Heart left ventricle (tissue), 16 donors: ENCODE data around the gene CRYBB1. TPM values are rescaled to one million over a fixed set of nuclear protein-coding genes. Genes with fewer than 3 reads are reported as not detected.

Experiments used
- ATAC-seq, 4 donors: fragments of 200-7000 bp; cut with Tn5 transposase; one replicate each; pipeline ENCODE4 v1.9.1; 2020 to 2022; ENCODE audit warnings: moderate library complexity in 4 of 4, mild to moderate bottlenecking in 3 of 4, moderate number of reproducible peaks in 1 of 4
- DNase-seq, 5 donors: peaks; one replicate each; pipeline ENCODE4 v3.0.0-alpha.2; 2020
- H3K27ac ChIP-seq, 12 donors: fragments of 200-600 bp; sonication (generic) in 4 of 12; one replicate each; pipeline versions ENCODE4 v1.5.0 to v1.8.0; 2016 to 2022; ENCODE audit warnings: mild to moderate bottlenecking in 2 of 12
- H3K27me3 ChIP-seq, 9 donors: fragments of 200-600 bp; sonication (generic) in 2 of 9; one replicate each; pipeline versions ENCODE4 v1.5.1 to v1.8.0; 2016 to 2022; ENCODE audit warnings: mild to moderate bottlenecking in 3 of 9
- H3K36me3 ChIP-seq, 9 donors: fragments of 200-600 bp; sonication (generic) in 2 of 9; one replicate each; pipeline versions ENCODE4 v1.5.0 to v1.8.0; 2018 to 2022; ENCODE audit warnings: mild to moderate bottlenecking in 2 of 9
- H3K4me1 ChIP-seq, 12 donors: fragments of 200-600 bp; sonication (generic) in 4 of 12; one replicate each; pipeline versions ENCODE4 v1.5.0 to v1.8.0; 2016 to 2022; ENCODE audit warnings: mild to moderate bottlenecking in 3 of 12
- H3K4me3 ChIP-seq, 12 donors: fragments of 200-600 bp; sonication (generic) in 4 of 12; one replicate each; pipeline versions ENCODE4 v1.5.0 to v1.8.0; 2017 to 2022; ENCODE audit warnings: mild to moderate bottlenecking in 9 of 12, moderate library complexity in 4 of 12
- H3K9me3 ChIP-seq, 12 donors: fragments of 200-600 bp; sonication (generic) in 4 of 12; one replicate each; pipeline versions ENCODE4 v1.5.0 to v1.8.0; 2016 to 2022; ENCODE audit warnings: mild to moderate bottlenecking in 1 of 12
- POLR2A ChIP-seq, 2 donors: fragments of 450-650 bp; IDR thresholded peaks; one replicate each; pipeline ENCODE4 v1.6.1; 2017; ENCODE audit warnings: antibody characterized with exemption in 2 of 2, mild to moderate bottlenecking in 2 of 2, moderate library complexity in 2 of 2
- WGBS, 4 donors: extraction: QIAGEN DNeasy Blood & Tissue Kit in 2 of 4; methylation state at CpG; one replicate each; pipeline versions ENCODE4 v1.1.5 to v1.1.7; 2013 to 2018; 5-methylcytosine and 5-hydroxymethylcytosine counted together
- intact Hi-C, 10 donors: fragments of 100-400 bp; cut with DNase I; formaldehyde crosslinking; loops; one replicate each; pipeline versions ENCODE4 v1.11.1 to v1.14.2; 2022
- polyA plus RNA-seq, 2 donors: library from polyadenylated mRNA; stranded (reverse); fragments of 200-250 nt; gene quantifications; one replicate each; pipeline ENCODE4 v1.2.3, GENCODE V29; 2013
- total RNA-seq, 9 donors: library from RNA; depleted of rRNA in 2 of 9; stranded (reverse); fragments of >200 nt in 2 of 9; fragmentation: NEBNext Ultra II Directional in 3 of 9; extraction: Animal tissue kit (Norgen Biotek cat#: 25700) in 3 of 9; gene quantifications; one replicate each; pipeline versions ENCODE4 v1.1.0 to v1.2.4, GENCODE V29; 2016 to 2023
- TF ChIP-seq, protein P1 (sequence below), 12 donors: fragments of 200-600 bp; sonication (generic) in 4 of 12; IDR thresholded peaks; one replicate each; pipeline versions ENCODE4 v1.5.0 to v1.8.0; 2018 to 2022; ENCODE audit warnings: antibody characterized with exemption in 12 of 12, mild to moderate bottlenecking in 5 of 12
- donor health status: ischemic (EF 13 %, LVEDD 7.1; RV severe dilation, severe dysfunction).
- donor health status: healthy with polysubstance abuse.
- donor health status: DM: no; HTN: yes; CAD: no.
- donor health status: DM: no; HTN: no; CAD: no.
- donor health status: ischemic (EF 25% LVEDD 6.9; RV normal size, moderate dysfunction).
- donor health status: ischemic (EF 25% LVEDD 5.7; RV mildly dilated, moderate dysfunction).
- donor health status: healthy.
- donor health status: DM: yes; HTN: yes; CAD: no.
- donor health status: ischemic (EF 35%, LVEDD 5.7; RV mildly dilated, moderate dysfunction).
- donor health status: nonischemic (EF 11% LVEDD 7.7; RV severe dilation, severe dysfunction).
- donor health status: DM: yes; HTN: yes; CAD: no.
- donor health status: PGD.
- donor health status: ischemic (EF 29% LVEDD 5.4; RV normal size, mild dysfunction).
- donor health status: nonischemic (EF 23%, LVEDD 6.1; RV moderate dilation, normal function).

The CRYBB1 gene
- total and polyA plus RNA-seq, 11 donors = 0.19 to 3.2 (median 0.42) TPM; not detected in 3

- Histone ChIP-seq H3K27ac (no peak overlapping the region), H3K4me3 (no peak overlapping the region), H3K27me3 (no peaks in the 10 kb centered on the region), H3K4me1 (peaks cover 0 to 51% (median 17%) of the 10 kb centered on the region in 12 donors), H3K36me3 (peaks cover 0 to 16% (median 0%) of the 10 kb centered on the region in 9 donors), H3K9me3 (no peaks in the 10 kb centered on the region)
- intact Hi-C loops = no loop called here
- 51 to 64% (median 57%) methylated on average over 2 of the region's 2 CpGs for WGBS, 4 donors
- ATAC-seq = no peak
- DNase-seq = no peak
- TF ChIP-seq, protein P1, sequence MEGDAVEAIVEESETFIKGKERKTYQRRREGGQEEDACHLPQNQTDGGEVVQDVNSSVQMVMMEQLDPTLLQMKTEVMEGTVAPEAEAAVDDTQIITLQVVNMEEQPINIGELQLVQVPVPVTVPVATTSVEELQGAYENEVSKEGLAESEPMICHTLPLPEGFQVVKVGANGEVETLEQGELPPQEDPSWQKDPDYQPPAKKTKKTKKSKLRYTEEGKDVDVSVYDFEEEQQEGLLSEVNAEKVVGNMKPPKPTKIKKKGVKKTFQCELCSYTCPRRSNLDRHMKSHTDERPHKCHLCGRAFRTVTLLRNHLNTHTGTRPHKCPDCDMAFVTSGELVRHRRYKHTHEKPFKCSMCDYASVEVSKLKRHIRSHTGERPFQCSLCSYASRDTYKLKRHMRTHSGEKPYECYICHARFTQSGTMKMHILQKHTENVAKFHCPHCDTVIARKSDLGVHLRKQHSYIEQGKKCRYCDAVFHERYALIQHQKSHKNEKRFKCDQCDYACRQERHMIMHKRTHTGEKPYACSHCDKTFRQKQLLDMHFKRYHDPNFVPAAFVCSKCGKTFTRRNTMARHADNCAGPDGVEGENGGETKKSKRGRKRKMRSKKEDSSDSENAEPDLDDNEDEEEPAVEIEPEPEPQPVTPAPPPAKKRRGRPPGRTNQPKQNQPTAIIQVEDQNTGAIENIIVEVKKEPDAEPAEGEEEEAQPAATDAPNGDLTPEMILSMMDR (IDR thresholded peaks at IDR 0.05) = no peak
- TF ChIP-seq POLR2A (IDR thresholded peaks at IDR 0.05) = no peak
Observed at GRCh38 chr22:26567610-26568009, 50.2 kb downstream of the CRYBB1 start.

GRCh38 chr22:26566994-26567393, 50.8 kb downstream of the CRYBB1 start:
- TF ChIP-seq, protein P1 (IDR thresholded peaks at IDR 0.05) = no peak
- no peak for TF ChIP-seq POLR2A (IDR thresholded peaks at IDR 0.05)
- Histone ChIP-seq H3K27me3 (no peaks in the 10 kb centered on the region), H3K4me1 (peaks cover 0 to 55% (median 18%) of the 10 kb centered on the region in 12 donors), H3K9me3 (no peaks in the 10 kb centered on the region), H3K27ac (peak overlapping the region in 1 of 12 donors; percentile 4), H3K36me3 (peaks cover 0 to 16% (median 0%) of the 10 kb centered on the region in 9 donors), H3K4me3 (no peak overlapping the region)
- ATAC-seq = no peak
- no peak for DNase-seq
- intact Hi-C loops = no loop called here
- 92 to 100% (median 96%) methylated on average over 1 to 3 of the region's 3 CpGs for WGBS, 4 donors

- peaks cover 0 to 16% (median 0%) of the 10 kb centered on the region in 9 donors for H3K36me3 ChIP-seq
- WGBS, 4 donors = 80 to 85% (median 85%) methylated on average over 8 of the region's 8 CpGs
- H3K27ac ChIP-seq = no peak overlapping the region
- H3K27me3 ChIP-seq = no peaks in the 10 kb centered on the region
- DNase-seq (no peak), ATAC-seq (no peak)
- no peak for TF ChIP-seq POLR2A (IDR thresholded peaks at IDR 0.05)
- TF ChIP-seq, protein P1 (IDR thresholded peaks at IDR 0.05) = no peak
- no peak overlapping the region for H3K4me3 ChIP-seq
- peaks cover 0 to 49% (median 19%) of the 10 kb centered on the region in 12 donors for H3K4me1 ChIP-seq
- H3K9me3 ChIP-seq = no peaks in the 10 kb centered on the region
- intact Hi-C loops = no loop called here
Observed at GRCh38 chr22:26565889-26566288, 51.9 kb downstream of the CRYBB1 start.

DNA sequence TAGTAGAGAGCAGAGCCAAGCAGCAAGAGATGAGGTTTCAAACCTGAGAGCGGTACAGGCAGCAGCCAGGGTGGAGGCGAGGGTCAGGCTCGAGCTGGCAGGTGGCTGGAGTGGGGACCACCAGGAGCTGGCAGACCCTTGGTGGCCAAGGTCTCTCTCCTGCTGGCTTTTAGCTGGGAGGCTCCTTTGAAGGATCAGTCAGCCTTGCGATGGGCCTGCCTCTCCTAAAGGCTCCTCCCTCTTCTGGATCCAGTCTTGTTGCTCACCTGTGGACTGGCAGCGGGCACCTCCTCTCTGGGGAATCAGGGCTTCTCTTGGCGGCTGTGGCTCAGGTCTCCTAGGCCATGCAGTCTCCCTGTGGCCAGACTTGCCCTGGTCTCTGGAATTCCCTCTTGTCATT, 52.6 kb downstream of the CRYBB1 start:
- H3K4me3 ChIP-seq = no peak overlapping the region
- TF ChIP-seq, protein P1 (IDR thresholded peaks at IDR 0.05) = no peak
- no peak for TF ChIP-seq POLR2A (IDR thresholded peaks at IDR 0.05)
- ATAC-seq (no peak), DNase-seq (no peak)
- H3K27ac ChIP-seq = no peak overlapping the region
- no peaks in the 10 kb centered on the region for H3K9me3 ChIP-seq
- 89 to 95% (median 94%) methylated on average over 4 to 6 of the region's 6 CpGs for WGBS, 4 donors
- H3K27me3 ChIP-seq = no peaks in the 10 kb centered on the region
- peaks cover 0 to 42% (median 15%) of the 10 kb centered on the region in 12 donors for H3K4me1 ChIP-seq
- intact Hi-C loops = no loop called here
- H3K36me3 ChIP-seq = peaks cover 0 to 16% (median 0%) of the 10 kb centered on the region in 9 donors
